Measurements from ENCODE around the gene SEZ6L2. TPM values are rescaled to one million over a fixed set of nuclear protein-coding genes. Genes with fewer than 3 reads are reported as not detected.

SEZ6L2 gene
- polyA plus RNA-seq, 3 donors from 2014 or later, result not detected

DNA sequence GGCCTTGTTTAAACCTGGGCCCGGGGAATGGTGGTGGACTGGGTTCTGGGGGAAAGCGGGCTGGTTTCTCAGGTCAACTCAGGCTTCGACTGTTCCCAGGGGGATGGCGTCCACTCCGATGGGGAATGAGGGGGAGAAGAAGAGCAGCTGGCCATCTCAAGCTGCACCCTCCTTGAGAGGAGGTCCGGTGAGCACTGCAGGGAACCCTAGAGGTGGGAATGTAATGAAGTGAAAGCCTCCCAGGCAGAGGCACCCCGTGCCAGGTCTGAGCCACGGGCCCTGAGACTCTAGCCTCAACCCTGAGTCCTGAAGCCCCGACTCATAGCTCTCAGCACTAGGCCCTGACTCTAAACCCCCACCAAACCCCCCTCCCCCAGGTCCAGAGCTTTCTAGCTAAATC, 35.1 kb downstream of the SEZ6L2 start:
- H3K27me3 Mint-ChIP-seq (ENCODE audit: low read depth in 3 of 3), result peaks cover 0 to 5% (median 2%) of the 10 kb centered on the region in 3 donors

DNA sequence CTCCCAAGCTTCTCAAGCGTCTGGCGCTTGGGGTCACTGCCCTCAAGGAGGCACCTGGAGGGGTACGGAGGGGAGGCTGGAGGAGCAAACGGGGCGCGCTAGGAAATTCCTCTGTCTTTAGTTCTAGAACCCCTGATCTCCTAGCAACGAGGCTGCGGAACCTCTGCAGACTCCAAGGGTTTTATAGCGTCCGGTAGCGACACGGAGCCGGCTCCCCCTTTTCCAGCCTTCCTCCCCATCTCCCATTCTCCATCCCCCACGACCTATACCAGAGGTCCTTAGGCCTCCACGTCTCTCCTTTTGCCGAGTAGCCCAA, 35.7 kb downstream of the SEZ6L2 start:
- peak overlapping the region; percentile 88 to 97 (median 96) for H3K4me3 Mint-ChIP-seq
- no peaks in the 10 kb centered on the region for H3K9me3 Mint-ChIP-seq
- H3K27me3 Mint-ChIP-seq (ENCODE audit: low read depth in 3 of 3), result peaks cover 0 to 5% (median 2%) of the 10 kb centered on the region in 3 donors
- H3K36me3 Mint-ChIP-seq, result peaks cover 0 to 6% (median 3%) of the 10 kb centered on the region in 3 donors
- H3K27ac Mint-ChIP-seq, result peak overlapping the region; percentile 95 to 99 (median 99)
- peaks cover 24 to 26% of the 10 kb centered on the region in 2 donors for H3K4me1 Mint-ChIP-seq
- DNase-seq, result no peak

More for the DNA sequence above, 35.1 kb downstream of the SEZ6L2 start:
- no peaks in the 10 kb centered on the region for H3K9me3 Mint-ChIP-seq
- H3K4me3 Mint-ChIP-seq, result no peak overlapping the region
- DNase-seq, result no peak
- peaks cover 24 to 26% of the 10 kb centered on the region in 2 donors for H3K4me1 Mint-ChIP-seq
- H3K27ac Mint-ChIP-seq, result peak overlapping the region in 1 of 6 donors; percentile 49
- peaks cover 0 to 6% (median 3%) of the 10 kb centered on the region in 3 donors for H3K36me3 Mint-ChIP-seq

DNA sequence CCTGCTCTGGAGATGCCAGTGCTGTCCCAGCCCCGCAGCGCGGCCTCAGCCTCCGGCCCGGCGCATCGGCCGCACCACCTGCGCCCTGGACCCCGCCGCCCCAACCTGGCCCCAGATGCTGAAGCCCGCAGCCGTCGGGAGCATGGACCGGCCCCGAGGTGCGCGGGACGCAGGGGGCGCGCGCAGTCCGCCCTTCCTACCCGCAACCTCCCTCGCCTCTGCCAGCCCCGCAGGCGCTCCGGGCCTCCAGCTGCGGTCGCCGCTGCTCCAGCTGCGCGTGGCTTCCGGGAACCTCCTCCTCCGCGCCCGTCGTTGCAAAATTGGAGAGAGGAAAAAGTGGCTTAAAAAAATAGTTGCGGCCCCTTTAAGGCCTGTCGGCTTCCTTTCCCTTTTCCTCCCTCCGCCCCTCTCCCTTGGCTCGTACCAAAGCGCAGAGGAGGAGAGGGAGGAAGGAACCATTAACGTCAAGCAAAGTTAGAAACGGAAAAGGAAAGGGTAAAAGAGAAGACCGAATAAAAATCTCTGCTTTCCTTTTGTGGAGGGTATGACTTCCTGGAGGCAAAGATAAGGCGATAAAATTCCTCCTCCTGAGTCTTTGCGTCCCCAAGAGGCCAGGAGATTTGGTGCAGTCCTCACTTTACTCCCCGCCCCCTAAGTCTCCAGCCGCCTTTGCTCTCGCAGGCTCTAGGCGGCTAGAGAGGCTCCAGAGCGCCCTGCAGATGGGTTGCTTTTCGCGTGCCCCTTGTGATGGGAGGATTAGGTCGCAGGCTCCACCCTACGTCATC, 36.3 kb downstream of the SEZ6L2 start, which contains the start of gene CDIPT:
TSS of gene CDIPT (minus strand) at position 343 of the 785 bp plus-strand sequence. CDS start 369 bp downstream, outside the sequence.
- DNase-seq, result peak; percentile 94 to 95 (median 95)
- H3K27ac Mint-ChIP-seq, result peak within 1 kb of the TSS; percentile 95 to 99 (median 99)
- H3K36me3 Mint-ChIP-seq, result peaks cover 4 to 10% (median 7%) of the 10 kb centered on the region in 3 donors
- peaks cover 24 to 26% of the 10 kb centered on the region in 2 donors for H3K4me1 Mint-ChIP-seq
- no peaks in the 10 kb centered on the region for H3K9me3 Mint-ChIP-seq
- H3K27me3 Mint-ChIP-seq (ENCODE audit: low read depth in 3 of 3), result peaks cover 0 to 5% (median 2%) of the 10 kb centered on the region in 3 donors
- peak within 1 kb of the TSS; percentile 93 to 97 (median 96) for H3K4me3 Mint-ChIP-seq

DNA sequence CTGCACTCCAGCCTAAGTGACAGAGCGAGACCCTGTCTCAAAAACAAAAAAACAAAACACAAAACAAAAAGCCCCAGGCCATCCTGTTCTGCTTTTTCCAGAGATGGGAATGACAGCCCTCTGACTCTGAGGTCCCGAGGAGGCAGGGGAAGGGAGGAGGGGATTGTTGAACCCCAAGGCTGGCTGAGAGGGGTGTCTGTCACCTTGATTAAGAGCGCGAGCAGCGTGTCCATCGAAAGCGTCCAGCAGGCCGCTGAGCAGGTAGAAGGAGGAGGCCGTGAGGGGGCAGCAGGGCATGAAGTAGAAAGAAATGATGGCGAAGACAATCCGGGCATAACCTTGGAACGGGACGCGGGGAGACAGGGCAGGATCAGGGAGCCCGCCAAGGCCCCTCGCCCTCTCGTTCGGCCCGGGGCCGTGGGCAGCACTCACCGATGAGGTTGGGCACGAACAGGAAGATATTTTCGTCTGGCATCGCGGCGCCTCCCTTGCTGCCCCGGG, 36.9 kb downstream of the SEZ6L2 start:
- DNase-seq, result no peak
- Mint-ChIP-seq H3K9me3 (no peaks in the 10 kb centered on the region), H3K4me1 (peaks cover 24 to 26% of the 10 kb centered on the region in 2 donors), H3K27ac (peak overlapping the region; percentile 91 to 99 (median 94)), H3K4me3 (peak overlapping the region; percentile 93 to 97 (median 96)), H3K36me3 (peaks cover 4 to 10% (median 7%) of the 10 kb centered on the region in 3 donors), H3K27me3 (ENCODE audit: low read depth in 3 of 3) (peaks cover 0 to 5% (median 2%) of the 10 kb centered on the region in 3 donors)

GRCh38 chr16:29860218-29860617, 39.1 kb downstream of the SEZ6L2 start:
- peaks cover 0 to 5% (median 0%) of the 10 kb centered on the region in 3 donors for H3K27me3 Mint-ChIP-seq (ENCODE audit: low read depth in 3 of 3)
- no peak for DNase-seq
- no peaks in the 10 kb centered on the region for H3K9me3 Mint-ChIP-seq
- peaks cover 4 to 10% (median 7%) of the 10 kb centered on the region in 3 donors for H3K36me3 Mint-ChIP-seq
- peak overlapping the region in 4 of 5 donors; percentile 5 to 96 (median 62) for H3K4me3 Mint-ChIP-seq
- no peak overlapping the region for H3K27ac Mint-ChIP-seq
- peaks cover 24 to 26% of the 10 kb centered on the region in 2 donors for H3K4me1 Mint-ChIP-seq

DNA sequence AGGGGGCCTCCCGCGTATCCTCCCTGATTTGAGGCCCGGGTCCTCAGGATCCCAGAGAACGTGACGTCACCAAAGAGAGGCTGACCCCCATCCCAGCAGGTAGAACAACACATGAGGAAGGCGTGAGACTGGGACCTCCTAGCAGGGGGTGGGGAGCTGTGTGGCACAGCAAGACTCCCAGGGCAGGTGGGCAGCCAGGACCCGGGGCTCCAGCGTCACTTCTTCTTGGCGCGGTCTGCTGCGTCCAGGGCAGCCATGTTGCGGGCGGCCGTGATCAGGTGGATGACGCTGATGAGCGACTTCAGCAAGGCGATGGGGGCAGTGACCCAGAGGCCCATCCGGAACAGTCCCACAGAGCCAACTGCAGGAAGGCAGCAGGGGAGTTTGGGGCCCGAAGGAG, 40.4 kb downstream of the SEZ6L2 start:
- H3K27ac Mint-ChIP-seq, result no peak overlapping the region
- peaks cover 4 to 10% (median 7%) of the 10 kb centered on the region in 3 donors for H3K36me3 Mint-ChIP-seq
- DNase-seq, result no peak
- no peak overlapping the region for H3K4me3 Mint-ChIP-seq
- H3K9me3 Mint-ChIP-seq, result no peaks in the 10 kb centered on the region
- H3K27me3 Mint-ChIP-seq (ENCODE audit: low read depth in 3 of 3), result peaks cover 0 to 1% (median 0%) of the 10 kb centered on the region in 3 donors
- peaks cover 24 to 26% of the 10 kb centered on the region in 2 donors for H3K4me1 Mint-ChIP-seq

- Mint-ChIP-seq H3K4me1 (peaks cover 22% of the 10 kb centered on the region in 2 donors), H3K27ac (no peak overlapping the region), H3K27me3 (ENCODE audit: low read depth in 3 of 3) (peaks cover 0 to 1% (median 0%) of the 10 kb centered on the region in 3 donors), H3K9me3 (no peaks in the 10 kb centered on the region), H3K36me3 (peaks cover 4 to 10% (median 7%) of the 10 kb centered on the region in 3 donors), H3K4me3 (no peak overlapping the region)
- DNase-seq, result no peak
Measured at GRCh38 chr16:29858149-29858849, 41.1 kb downstream of the SEZ6L2 start.

DNA sequence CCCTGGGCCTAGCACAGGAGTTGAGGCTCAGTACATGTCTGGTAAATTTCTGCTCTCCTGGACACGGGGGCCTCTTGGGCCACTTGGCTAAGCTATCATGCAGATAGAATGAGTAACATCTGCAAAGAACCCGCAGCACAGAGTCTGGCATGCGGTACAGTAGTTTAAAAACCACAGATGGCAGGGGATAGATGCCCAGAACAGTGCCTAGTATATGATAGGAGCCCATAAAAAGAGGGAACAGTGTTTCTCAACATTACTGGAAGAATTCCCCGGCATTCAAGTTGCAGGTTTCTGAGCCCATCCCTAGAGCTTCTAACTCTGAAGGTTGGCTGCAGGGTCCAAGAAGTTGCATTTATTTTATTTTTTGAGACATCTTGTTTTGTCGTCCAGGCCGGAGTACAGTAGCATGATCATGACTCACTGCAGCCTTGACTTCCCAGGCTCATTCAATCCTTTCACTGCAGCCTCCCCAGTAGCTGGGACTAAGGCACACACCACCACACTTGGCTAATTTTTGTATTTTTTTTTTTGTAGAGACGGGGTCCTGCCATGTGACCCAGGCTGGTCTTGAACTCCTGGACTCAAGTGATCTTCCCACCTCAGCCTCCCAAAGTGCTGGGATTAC, 42.1 kb downstream of the SEZ6L2 start:
- H3K4me3 Mint-ChIP-seq, result no peak overlapping the region
- H3K36me3 Mint-ChIP-seq, result peaks cover 4 to 10% (median 7%) of the 10 kb centered on the region in 3 donors
- no peak for DNase-seq
- H3K27ac Mint-ChIP-seq, result peak overlapping the region in 1 of 6 donors; percentile 22
- no peaks in the 10 kb centered on the region for H3K27me3 Mint-ChIP-seq (ENCODE audit: low read depth in 3 of 3)
- peaks cover 15 to 18% of the 10 kb centered on the region in 2 donors for H3K4me1 Mint-ChIP-seq
- no peaks in the 10 kb centered on the region for H3K9me3 Mint-ChIP-seq

DNA sequence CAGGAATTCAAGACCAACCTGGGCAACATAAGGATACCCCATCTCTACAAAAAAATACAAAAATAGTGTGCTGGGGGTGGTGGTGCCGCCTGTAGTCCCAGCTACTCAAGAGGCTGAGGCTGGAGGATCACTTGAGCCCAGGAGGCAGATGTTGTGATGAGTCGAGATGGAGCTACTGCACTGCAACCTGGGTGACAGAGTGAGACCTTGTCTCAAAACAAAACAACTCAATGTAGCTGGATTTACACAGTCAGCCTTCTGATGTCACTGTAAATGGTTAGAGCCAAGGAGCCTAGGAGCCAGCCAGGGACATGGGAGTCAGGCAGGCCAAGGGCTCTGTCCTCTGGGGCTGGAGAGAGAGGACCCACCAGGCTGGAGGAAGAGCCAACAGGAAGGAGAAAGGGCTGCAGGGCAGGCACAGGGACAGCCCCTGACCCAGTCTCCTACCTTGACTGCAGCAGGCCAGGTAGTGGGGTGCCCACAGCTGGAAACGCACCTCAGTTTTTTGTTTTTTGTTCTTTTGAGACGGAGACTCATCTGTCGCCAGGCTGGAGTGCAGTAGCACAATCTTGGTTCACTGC, 44.7 kb downstream of the SEZ6L2 start:
- H3K4me3 Mint-ChIP-seq, result no peak overlapping the region
- H3K27ac Mint-ChIP-seq, result no peak overlapping the region
- peaks cover 4 to 7% (median 7%) of the 10 kb centered on the region in 3 donors for H3K36me3 Mint-ChIP-seq
- no peak for DNase-seq
- H3K4me1 Mint-ChIP-seq, result peaks cover 0 to 1% of the 10 kb centered on the region in 2 donors
- no peaks in the 10 kb centered on the region for H3K9me3 Mint-ChIP-seq
- no peaks in the 10 kb centered on the region for H3K27me3 Mint-ChIP-seq (ENCODE audit: low read depth in 3 of 3)

DNA sequence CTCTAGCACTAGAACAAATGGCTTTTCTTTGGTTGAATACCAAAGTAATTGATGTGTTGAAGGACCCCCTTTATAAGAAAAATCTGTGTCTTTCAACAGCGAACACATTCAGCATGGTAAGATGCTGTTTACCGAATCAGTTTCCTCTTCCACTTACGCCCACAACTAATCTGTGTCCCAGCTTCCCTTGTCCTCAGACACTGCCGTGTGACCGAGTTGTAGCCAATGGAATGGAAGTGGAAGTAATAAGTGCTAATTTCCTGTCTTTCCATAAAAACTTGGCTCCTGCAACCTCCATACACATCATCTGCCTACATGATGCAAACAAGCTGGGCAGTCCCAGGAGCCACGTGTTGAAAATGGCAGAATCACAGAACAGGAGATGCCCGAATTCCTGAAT, 46.7 kb downstream of the SEZ6L2 start:
- Mint-ChIP-seq H3K4me1 (no peaks in the 10 kb centered on the region), H3K27ac (no peak overlapping the region), H3K9me3 (no peaks in the 10 kb centered on the region), H3K27me3 (ENCODE audit: low read depth in 3 of 3) (no peaks in the 10 kb centered on the region), H3K4me3 (no peak overlapping the region), H3K36me3 (no peaks in the 10 kb centered on the region)
- DNase-seq, result no peak

DNA sequence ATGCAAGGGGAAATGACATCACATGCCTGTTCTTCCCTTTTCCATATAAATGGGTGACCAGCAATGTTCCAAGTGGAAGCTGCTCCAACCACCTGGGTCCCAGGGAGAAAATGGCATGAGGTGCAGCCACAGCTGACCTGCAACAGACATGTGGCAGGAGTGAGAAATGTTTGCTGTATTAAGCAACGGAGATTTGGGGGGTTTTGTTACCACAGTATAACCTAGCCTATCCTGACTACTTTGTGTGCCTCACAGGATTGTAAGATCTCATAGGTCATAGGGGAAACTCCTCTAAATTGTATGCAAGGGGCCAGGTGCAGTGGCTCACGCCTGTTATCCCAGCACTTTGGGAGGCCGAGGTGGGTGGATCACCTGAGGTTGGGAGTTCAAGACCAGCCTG, 48.4 kb downstream of the SEZ6L2 start:
- DNase-seq, result no peak
- H3K4me1 Mint-ChIP-seq, result no peaks in the 10 kb centered on the region
- no peak overlapping the region for H3K4me3 Mint-ChIP-seq
- H3K36me3 Mint-ChIP-seq, result peaks cover 0 to 4% (median 0%) of the 10 kb centered on the region in 3 donors
- H3K27me3 Mint-ChIP-seq (ENCODE audit: low read depth in 3 of 3), result peaks cover 0 to 5% (median 3%) of the 10 kb centered on the region in 3 donors
- no peaks in the 10 kb centered on the region for H3K9me3 Mint-ChIP-seq
- H3K27ac Mint-ChIP-seq, result peak overlapping the region in 2 of 6 donors; percentile 5 to 67

- no peaks in the 10 kb centered on the region for H3K4me1 Mint-ChIP-seq
- peak overlapping the region in 2 of 6 donors; percentile 53 to 57 for H3K27ac Mint-ChIP-seq
- peaks cover 0 to 9% (median 4%) of the 10 kb centered on the region in 3 donors for H3K36me3 Mint-ChIP-seq
- H3K9me3 Mint-ChIP-seq, result no peaks in the 10 kb centered on the region
- H3K27me3 Mint-ChIP-seq (ENCODE audit: low read depth in 3 of 3), result peaks cover 0 to 5% (median 3%) of the 10 kb centered on the region in 3 donors
- no peak for DNase-seq
- no peak overlapping the region for H3K4me3 Mint-ChIP-seq
Measured at GRCh38 chr16:29849505-29849904, 49.8 kb downstream of the SEZ6L2 start.
